Left ventricle myocardium inferior (tissue), 1 donor: Measurements from ENCODE around the gene SLC6A2. TPM values are rescaled to one million over a fixed set of nuclear protein-coding genes. Genes with fewer than 3 reads are reported as not detected.

Source experiments
- DNase-seq: peaks from one replicate; pipeline ENCODE4 v3.0.0-alpha.2; 2020
- H3K27ac ChIP-seq: fragments of 200-600 bp; replicated peaks from 2 replicates; pipeline ENCODE4 v1.8.0; 2021
- H3K27me3 ChIP-seq: fragments of 200-600 bp; 2 replicates; pipeline ENCODE4 v1.8.0; 2021; ENCODE audit warnings: low read depth
- H3K36me3 ChIP-seq: fragments of 200-600 bp; 2 replicates; pipeline ENCODE4 v1.8.0; 2021
- H3K4me1 ChIP-seq: fragments of 200-600 bp; 2 replicates; pipeline ENCODE4 v1.8.0; 2021
- H3K4me3 ChIP-seq: fragments of 200-600 bp; 2 replicates; pipeline ENCODE4 v1.8.0; 2021; ENCODE audit warnings: mild to moderate bottlenecking, moderate library complexity
- H3K9me3 ChIP-seq: fragments of 200-600 bp; replicated peaks from 2 replicates; pipeline ENCODE4 v1.8.0; 2021
- CTCF ChIP-seq: fragments of 200-600 bp; IDR thresholded peaks from 2 replicates; pipeline ENCODE4 v1.8.0; 2021; ENCODE audit warnings: antibody characterized with exemption, mild to moderate bottlenecking, borderline replicate concordance
- intact Hi-C: fragments of 100-400 bp; cut with micrococcal nuclease; formaldehyde crosslinking; loops from one replicate; pipeline ENCODE4 v1.11.0; 2022
- total RNA-seq: library from RNA; stranded (reverse); fragmentation: NEBNext Ultra II Directional; extraction: Animal tissue kit (Norgen Biotek cat#: 25700); gene quantifications from one replicate; pipeline ENCODE4 v1.2.1, GENCODE V29; 2021
- donor health status: DM: no; HTN: yes; CAD: no; lungs with severe emphysema.

The SLC6A2 gene
- total RNA-seq, 1 donor from 2014 or later, result not detected

- Histone ChIP-seq H3K4me1 (peaks cover 16% of the 10 kb centered on the region), H3K27ac (no peak overlapping the region), H3K27me3 (peaks cover 75% of the 10 kb centered on the region), H3K36me3 (no peaks in the 10 kb centered on the region), H3K9me3 (no peaks in the 10 kb centered on the region), H3K4me3 (no peak overlapping the region)
- TF ChIP-seq CTCF, result no peak
- intact Hi-C loops, result no loop called here
- no peak for DNase-seq
Measured at GRCh38 chr16:55657616-55658015, 1.8 kb downstream of the SLC6A2 start.

- H3K9me3 ChIP-seq, result peaks cover 8% of the 10 kb centered on the region
- H3K27me3 ChIP-seq, result peaks cover 62% of the 10 kb centered on the region
- no peak overlapping the region for H3K4me3 ChIP-seq
- TF ChIP-seq CTCF, result no peak
- no peaks in the 10 kb centered on the region for H3K36me3 ChIP-seq
- no peak for DNase-seq
- no peak overlapping the region for H3K27ac ChIP-seq
- intact Hi-C loops, result no loop called here
- peaks cover 19% of the 10 kb centered on the region for H3K4me1 ChIP-seq
Measured at GRCh38 chr16:55658898-55659420, 3.2 kb downstream of the SLC6A2 start.

- intact Hi-C loops, result no loop called here
Measured at GRCh38 chr16:55660026-55660425, 4.2 kb downstream of the SLC6A2 start.

DNA sequence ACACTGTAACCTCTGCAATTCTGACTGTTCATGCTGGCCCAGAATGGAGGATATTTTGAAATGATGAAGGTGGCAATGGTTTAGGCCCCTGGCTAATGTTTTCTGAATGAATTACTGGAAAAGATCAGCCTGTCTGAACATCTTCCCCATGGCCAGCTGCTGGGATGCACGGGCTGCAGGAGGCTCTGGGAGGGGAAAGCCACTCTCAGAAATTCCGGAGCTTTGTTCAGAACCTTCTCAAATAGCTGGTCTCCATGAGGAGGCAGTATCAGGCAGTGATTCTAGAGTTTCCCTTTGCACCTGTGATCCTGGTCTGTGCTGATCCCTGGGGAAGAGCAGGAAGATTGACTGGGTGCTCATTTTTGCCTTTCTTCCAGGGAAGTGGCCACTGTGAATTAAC lies 5.0 kb downstream of the SLC6A2 start:
- Histone ChIP-seq H3K4me1 (peaks cover 13% of the 10 kb centered on the region), H3K27me3 (peaks cover 55% of the 10 kb centered on the region), H3K4me3 (no peak overlapping the region), H3K9me3 (peaks cover 8% of the 10 kb centered on the region), H3K27ac (no peak overlapping the region), H3K36me3 (no peaks in the 10 kb centered on the region)
- DNase-seq, result no peak
- TF ChIP-seq CTCF, result no peak
- intact Hi-C loops, result no loop called here

More at GRCh38 chr16:55660026-55660425, 4.2 kb downstream of the SLC6A2 start:
- no peaks in the 10 kb centered on the region for H3K36me3 ChIP-seq
- no peak overlapping the region for H3K27ac ChIP-seq
- H3K9me3 ChIP-seq, result peaks cover 8% of the 10 kb centered on the region
- peaks cover 56% of the 10 kb centered on the region for H3K27me3 ChIP-seq
- H3K4me3 ChIP-seq, result no peak overlapping the region
- H3K4me1 ChIP-seq, result peaks cover 19% of the 10 kb centered on the region
- TF ChIP-seq CTCF, result no peak
- DNase-seq, result no peak

DNA sequence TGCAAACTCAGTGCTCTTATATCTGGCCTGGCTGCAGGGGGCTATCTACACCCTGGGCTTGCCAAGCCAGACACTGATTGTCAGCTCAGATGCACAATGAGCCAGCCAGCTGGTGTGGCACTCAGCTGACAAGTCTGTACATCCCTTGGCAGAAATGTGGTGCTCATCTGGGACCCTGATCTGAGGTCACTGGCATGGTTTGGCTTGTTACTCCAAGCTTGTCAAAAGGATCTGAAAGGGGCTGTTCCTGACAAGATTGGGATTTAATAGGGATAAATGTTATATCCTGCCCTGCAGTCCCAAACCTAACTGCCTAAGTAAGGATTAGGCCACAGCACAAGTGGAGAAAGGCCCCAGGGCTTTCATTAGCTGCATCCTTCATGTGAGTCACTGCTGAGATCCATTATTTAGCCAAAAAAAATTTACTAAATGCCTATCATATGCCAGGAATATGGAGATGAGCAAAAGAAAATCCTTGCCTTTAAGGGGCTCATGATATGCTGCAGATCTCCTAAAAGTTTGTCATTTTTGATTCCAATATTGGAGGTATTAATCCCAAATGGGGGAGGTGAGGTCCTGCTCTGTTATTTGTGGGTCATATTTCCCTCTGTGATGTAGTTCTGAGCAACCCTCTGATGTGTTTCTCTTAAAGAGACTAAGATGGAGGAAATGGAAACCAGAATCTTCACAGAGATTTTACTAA lies 6.3 kb downstream of the SLC6A2 start:
- TF ChIP-seq CTCF, result no peak
- peak overlapping the region; percentile 56 for H3K27ac ChIP-seq
- H3K4me3 ChIP-seq, result no peak overlapping the region
- no peak for DNase-seq
- H3K4me1 ChIP-seq, result peaks cover 3% of the 10 kb centered on the region
- intact Hi-C loops, result no loop called here
- no peaks in the 10 kb centered on the region for H3K36me3 ChIP-seq
- peaks cover 8% of the 10 kb centered on the region for H3K9me3 ChIP-seq
- H3K27me3 ChIP-seq, result peaks cover 54% of the 10 kb centered on the region
